Stimulated activated naive CD8-positive, alpha-beta T cell treated with anti-CD3 and anti-CD28 coated beads, Interleukin-15, Interleukin-2, amounts not matched to agents 100 ng/mL and 50 ng/mL, for 24 hours (primary cell): ENCODE results near the gene RHCG.

Experiments used
- H3K27ac Mint-ChIP-seq: one replicate; pipeline ENCODE4 v1.8.0; 2021; ENCODE audit warnings: mild to moderate bottlenecking, mixed read lengths
- H3K27me3 Mint-ChIP-seq: one replicate; pipeline ENCODE4 v1.8.0; 2021; ENCODE audit warnings: mixed read lengths
- H3K36me3 Mint-ChIP-seq: one replicate; pipeline ENCODE4 v1.8.0; 2021; ENCODE audit warnings: low read depth, mixed read lengths
- H3K4me1 Mint-ChIP-seq: one replicate; pipeline ENCODE4 v1.8.0; 2021; ENCODE audit warnings: low read depth, mixed read lengths
- H3K4me3 Mint-ChIP-seq: one replicate; pipeline ENCODE4 v1.8.0; 2021; ENCODE audit warnings: mild to moderate bottlenecking, mixed read lengths
- H3K9me3 Mint-ChIP-seq: one replicate; pipeline ENCODE4 v1.8.0; 2021; ENCODE audit warnings: mixed read lengths

The RHCG gene

GRCh38 chr15:89494031-89494430 lies 2.4 kb downstream of the RHCG start:
- peaks cover 63% of the 10 kb centered on the region for H3K27me3 Mint-ChIP-seq
- no peak overlapping the region for H3K27ac Mint-ChIP-seq

GRCh38 chr15:89492934-89493631 lies 3.3 kb downstream of the RHCG start:
- H3K4me1 Mint-ChIP-seq = peaks cover 5% of the 10 kb centered on the region
- H3K27ac Mint-ChIP-seq = no peak overlapping the region
- peaks cover 61% of the 10 kb centered on the region for H3K27me3 Mint-ChIP-seq
- H3K4me3 Mint-ChIP-seq = no peak overlapping the region
- H3K9me3 Mint-ChIP-seq = no peaks in the 10 kb centered on the region
- no peaks in the 10 kb centered on the region for H3K36me3 Mint-ChIP-seq

More at GRCh38 chr15:89494031-89494430, 2.4 kb downstream of the RHCG start:
- Mint-ChIP-seq H3K4me3 (no peak overlapping the region), H3K9me3 (no peaks in the 10 kb centered on the region), H3K4me1 (peaks cover 5% of the 10 kb centered on the region), H3K36me3 (no peaks in the 10 kb centered on the region)

GRCh38 chr15:89492111-89492641 lies 4.2 kb downstream of the RHCG start:
- no peak overlapping the region for H3K4me3 Mint-ChIP-seq
- H3K4me1 Mint-ChIP-seq = peaks cover 5% of the 10 kb centered on the region
- H3K36me3 Mint-ChIP-seq = no peaks in the 10 kb centered on the region
- H3K27me3 Mint-ChIP-seq = peaks cover 66% of the 10 kb centered on the region
- no peak overlapping the region for H3K27ac Mint-ChIP-seq
- no peaks in the 10 kb centered on the region for H3K9me3 Mint-ChIP-seq

- Mint-ChIP-seq H3K9me3 (no peaks in the 10 kb centered on the region), H3K27ac (no peak overlapping the region), H3K4me1 (peaks cover 6% of the 10 kb centered on the region), H3K4me3 (no peak overlapping the region), H3K36me3 (no peaks in the 10 kb centered on the region), H3K27me3 (peaks cover 67% of the 10 kb centered on the region)
Measured at GRCh38 chr15:89490814-89491315, 5.5 kb downstream of the RHCG start.

GRCh38 chr15:89490081-89490813 lies 6.1 kb downstream of the RHCG start:
- Mint-ChIP-seq H3K27me3 (peaks cover 68% of the 10 kb centered on the region), H3K9me3 (no peaks in the 10 kb centered on the region), H3K4me1 (peaks cover 6% of the 10 kb centered on the region), H3K36me3 (no peaks in the 10 kb centered on the region), H3K27ac (no peak overlapping the region), H3K4me3 (no peak overlapping the region)

GRCh38 chr15:89489376-89489775 lies 7.0 kb downstream of the RHCG start:
- Mint-ChIP-seq H3K9me3 (no peaks in the 10 kb centered on the region), H3K27me3 (peaks cover 65% of the 10 kb centered on the region), H3K4me1 (peaks cover 6% of the 10 kb centered on the region), H3K27ac (no peak overlapping the region), H3K36me3 (no peaks in the 10 kb centered on the region), H3K4me3 (no peak overlapping the region)

- no peak overlapping the region for H3K27ac Mint-ChIP-seq
- H3K4me3 Mint-ChIP-seq = no peak overlapping the region
- peaks cover 60% of the 10 kb centered on the region for H3K27me3 Mint-ChIP-seq
- H3K36me3 Mint-ChIP-seq = no peaks in the 10 kb centered on the region
- H3K4me1 Mint-ChIP-seq = peaks cover 6% of the 10 kb centered on the region
- H3K9me3 Mint-ChIP-seq = no peaks in the 10 kb centered on the region
Measured at GRCh38 chr15:89487791-89488190, 8.6 kb downstream of the RHCG start.

- no peaks in the 10 kb centered on the region for H3K9me3 Mint-ChIP-seq
- H3K4me3 Mint-ChIP-seq = no peak overlapping the region
- no peaks in the 10 kb centered on the region for H3K36me3 Mint-ChIP-seq
- peaks cover 6% of the 10 kb centered on the region for H3K4me1 Mint-ChIP-seq
- no peak overlapping the region for H3K27ac Mint-ChIP-seq
- peaks cover 55% of the 10 kb centered on the region for H3K27me3 Mint-ChIP-seq
Measured at GRCh38 chr15:89486726-89487050, 9.7 kb downstream of the RHCG start.

- Mint-ChIP-seq H3K9me3 (no peaks in the 10 kb centered on the region), H3K27me3 (peaks cover 41% of the 10 kb centered on the region), H3K36me3 (no peaks in the 10 kb centered on the region), H3K4me3 (no peak overlapping the region), H3K4me1 (peaks cover 6% of the 10 kb centered on the region), H3K27ac (no peak overlapping the region)
Measured at GRCh38 chr15:89483079-89483478, 13.3 kb downstream of the RHCG start.

GRCh38 chr15:89482139-89482538 lies 14.2 kb downstream of the RHCG start:
- Mint-ChIP-seq H3K4me1 (peaks cover 6% of the 10 kb centered on the region), H3K9me3 (no peaks in the 10 kb centered on the region), H3K27me3 (peaks cover 32% of the 10 kb centered on the region), H3K36me3 (no peaks in the 10 kb centered on the region), H3K27ac (no peak overlapping the region), H3K4me3 (no peak overlapping the region)

GRCh38 chr15:89480505-89480904 lies 15.9 kb downstream of the RHCG start:
- H3K4me1 Mint-ChIP-seq = no peaks in the 10 kb centered on the region
- peaks cover 21% of the 10 kb centered on the region for H3K27me3 Mint-ChIP-seq
- H3K36me3 Mint-ChIP-seq = no peaks in the 10 kb centered on the region
- no peaks in the 10 kb centered on the region for H3K9me3 Mint-ChIP-seq
- no peak overlapping the region for H3K4me3 Mint-ChIP-seq
- H3K27ac Mint-ChIP-seq = no peak overlapping the region

- H3K27ac Mint-ChIP-seq = no peak overlapping the region
- H3K9me3 Mint-ChIP-seq = no peaks in the 10 kb centered on the region
- no peaks in the 10 kb centered on the region for H3K36me3 Mint-ChIP-seq
- H3K27me3 Mint-ChIP-seq = peaks cover 13% of the 10 kb centered on the region
- H3K4me1 Mint-ChIP-seq = no peaks in the 10 kb centered on the region
- no peak overlapping the region for H3K4me3 Mint-ChIP-seq
Measured at GRCh38 chr15:89479173-89479572, 17.2 kb downstream of the RHCG start.

- H3K4me1 Mint-ChIP-seq = no peaks in the 10 kb centered on the region
Measured at GRCh38 chr15:89477411-89478242, 18.8 kb downstream of the RHCG start.

GRCh38 chr15:89475661-89476060 lies 20.7 kb downstream of the RHCG start:
- no peak overlapping the region for H3K27ac Mint-ChIP-seq
- no peak overlapping the region for H3K4me3 Mint-ChIP-seq
- H3K36me3 Mint-ChIP-seq = no peaks in the 10 kb centered on the region
- peaks cover under 1% of the 10 kb centered on the region for H3K4me1 Mint-ChIP-seq
- H3K27me3 Mint-ChIP-seq = peaks cover 18% of the 10 kb centered on the region
- H3K9me3 Mint-ChIP-seq = no peaks in the 10 kb centered on the region

More at GRCh38 chr15:89477411-89478242, 18.8 kb downstream of the RHCG start:
- Mint-ChIP-seq H3K27ac (no peak overlapping the region), H3K36me3 (no peaks in the 10 kb centered on the region), H3K4me3 (no peak overlapping the region), H3K9me3 (no peaks in the 10 kb centered on the region), H3K27me3 (peaks cover 11% of the 10 kb centered on the region)
